B cell (primary cell): ENCODE measurements around the gene ABCA4. TPM values are rescaled to one million over a fixed set of nuclear protein-coding genes. Genes with fewer than 3 reads are reported as not detected.

Experiments used
- ATAC-seq: fragments of 200-7000 bp; cut with Tn5 transposase; one replicate; pipeline ENCODE4 v1.10.0; 2021; ENCODE audit warnings: low read depth, mild to moderate bottlenecking, moderate number of reproducible peaks, moderate library complexity
- CTCF ChIA-PET: fragments of 350-600 bp; sonication (Branson Sonifier 250); formaldehyde crosslinking; loops from one replicate; lab custom pipeline; 2021; ENCODE audit warnings: antibody characterized with exemption, inconsistent platforms; lab: Charles Lee
- POLR2A ChIA-PET: fragments of 350-600 bp; sonication (Branson Sonifier 250); formaldehyde crosslinking; loops from one replicate; lab custom pipeline; 2021; ENCODE audit warnings: antibody characterized with exemption; lab: Charles Lee
- DNase-seq: peaks from one replicate; pipeline ENCODE4 v3.0.0; 2013
- H2AFZ ChIP-seq: 2 replicates; pipeline ENCODE4 v1.6.1; 2012; ENCODE audit warnings: mild to moderate bottlenecking, low read depth, low read length; ENCODE audit not compliant: insufficient read depth, poor library complexity, severe bottlenecking
- H3K27ac ChIP-seq, 2 donors: 1 replicate in 1 of 2; 2 replicates in 1 of 2; pipeline ENCODE4 v1.5.1; 2012 to 2013; ENCODE audit warnings: low read length in 2 of 2, mild to moderate bottlenecking in 2 of 2, moderate library complexity in 1 of 2
- H3K27me3 ChIP-seq, 4 experiments: fragments of 200-600 bp in 1 of 4; sonication (generic) in 1 of 4; replicated peaks in 1 of 4; 1 replicate in 2 of 4; 2 replicates in 2 of 4; pipeline versions ENCODE4 v1.6.1 to v1.7.0; 2013 to 2016; ENCODE audit warnings: low read length in 3 of 4, mild to moderate bottlenecking in 2 of 4, mixed read lengths in 1 of 4, moderate library complexity in 1 of 4; ENCODE audit not compliant: insufficient read depth in 4 of 4, control insufficient read depth in 3 of 4; ENCODE audit errors: control extremely low read depth in 1 of 4
- H3K36me3 ChIP-seq, 2 experiments: replicated peaks in 1 of 2; 1 replicate in 1 of 2; 2 replicates in 1 of 2; pipeline versions ENCODE4 v1.6.1 to v1.7.1; 2013; ENCODE audit warnings: low read length in 1 of 2; ENCODE audit not compliant: insufficient read depth in 2 of 2, control insufficient read depth in 1 of 2; ENCODE audit errors: control extremely low read depth in 1 of 2, extremely low read depth in 1 of 2
- H3K4me1 ChIP-seq, 2 donors: fragments of 200-600 bp in 1 of 2; sonication (generic) in 1 of 2; 1 replicate in 1 of 2; 2 replicates in 1 of 2; pipeline versions ENCODE4 v1.5.1 to v1.6.1; 2013 to 2017; ENCODE audit warnings: low read length in 2 of 2; ENCODE audit not compliant: control insufficient read depth in 2 of 2, insufficient read depth in 2 of 2
- H3K4me2 ChIP-seq: replicated peaks from 2 replicates; pipeline ENCODE3; 2012; ENCODE audit warnings: mild to moderate bottlenecking, low read depth, low read length; ENCODE audit not compliant: poor library complexity, severe bottlenecking
- H3K4me3 ChIP-seq, 5 experiments: fragments of 200-600 bp in 1 of 5; sonication (generic) in 1 of 5; 1 replicate in 3 of 5; 2 replicates in 2 of 5; pipeline versions ENCODE4 v1.5.1 to v1.7.0; 2011 to 2016; ENCODE audit warnings: low read length in 4 of 5, mild to moderate bottlenecking in 4 of 5, low read depth in 2 of 5, control low read depth in 1 of 5, moderate library complexity in 1 of 5; ENCODE audit not compliant: insufficient read depth in 1 of 5; ENCODE audit errors: control extremely low read depth in 1 of 5, extremely low read depth in 1 of 5
- H3K79me2 ChIP-seq: fragments of 200-600 bp; sonication (generic); one replicate; pipeline ENCODE4 v1.6.0; 2016; ENCODE audit warnings: low read length; ENCODE audit not compliant: control insufficient read depth, insufficient read depth
- H3K9ac ChIP-seq: fragments of 200-600 bp; sonication (generic); 2 replicates; pipeline ENCODE4 v1.6.1; 2017; ENCODE audit warnings: mild to moderate bottlenecking, low read length, moderate library complexity
- H3K9me3 ChIP-seq, 3 donors: one replicate each; pipeline versions ENCODE4 v1.6.1 to v1.7.1; 2013; ENCODE audit warnings: low read length in 2 of 3; ENCODE audit not compliant: control insufficient read depth in 2 of 3, insufficient read depth in 1 of 3; ENCODE audit errors: control extremely low read depth in 1 of 3
- H4K20me1 ChIP-seq: 2 replicates; pipeline ENCODE4 v1.6.0; 2012; ENCODE audit warnings: mild to moderate bottlenecking, low read length; ENCODE audit not compliant: insufficient read depth, control insufficient read depth, poor library complexity, severe bottlenecking
- H3K27ac Mint-ChIP-seq: one replicate; pipeline ENCODE4 v1.8.0; 2021; ENCODE audit warnings: mixed read lengths
- H3K27me3 Mint-ChIP-seq: one replicate; pipeline ENCODE4 v1.8.0; 2021; ENCODE audit warnings: mixed read lengths
- H3K4me1 Mint-ChIP-seq: one replicate; pipeline ENCODE4 v1.8.0; 2021; ENCODE audit warnings: mixed read lengths
- H3K4me3 Mint-ChIP-seq: one replicate; pipeline ENCODE4 v1.8.0; 2021; ENCODE audit warnings: mixed read lengths
- H3K9me3 Mint-ChIP-seq: one replicate; pipeline ENCODE4 v1.8.0; 2022; ENCODE audit warnings: mixed read lengths; ENCODE audit not compliant: insufficient read depth
- EZH2 ChIP-seq: IDR thresholded peaks from 2 replicates; pipeline ENCODE4 v1.6.1; 2012; ENCODE audit warnings: borderline replicate concordance, low read depth, mild to moderate bottlenecking, moderate library complexity, low read length; ENCODE audit not compliant: insufficient read depth, poor library complexity, severe bottlenecking
- WGBS: methylation state at CpG from one replicate; pipeline ENCODE4 v1.1.5; 2013; ENCODE audit warnings: missing lambda C conversion rate; ENCODE audit not compliant: insufficient coverage; 5-methylcytosine and 5-hydroxymethylcytosine counted together
- intact Hi-C: fragments of 100-400 bp; cut with micrococcal nuclease; formaldehyde crosslinking; loops from one replicate; pipeline ENCODE4 v1.10.0; 2022
- polyA plus RNA-seq: library from polyadenylated mRNA; depleted of rRNA; stranded (reverse); fragments of >200 nt; gene quantifications from 2 replicates; pipeline ENCODE4 v1.2.3, GENCODE V29; 2012
- total RNA-seq, 2 donors: library from RNA; stranded (reverse); fragments of 120-200 nt in 1 of 2; gene quantifications; 1 replicate in 1 of 2; 2 replicates in 1 of 2; pipeline versions ENCODE4 v1.2.3 to v1.2.4, GENCODE V29; 2013 to 2022
- TF ChIP-seq, protein P1 (sequence below): fragments of 200-600 bp; IDR thresholded peaks from one replicate; pipeline ENCODE4 v1.8.0; 2022; ENCODE audit warnings: antibody characterized with exemption, mild to moderate bottlenecking

The ABCA4 gene
- total and polyA plus RNA-seq, 2 donors (not counting 1 experiment from before 2014, with no cell fraction given), result not detected

DNA sequence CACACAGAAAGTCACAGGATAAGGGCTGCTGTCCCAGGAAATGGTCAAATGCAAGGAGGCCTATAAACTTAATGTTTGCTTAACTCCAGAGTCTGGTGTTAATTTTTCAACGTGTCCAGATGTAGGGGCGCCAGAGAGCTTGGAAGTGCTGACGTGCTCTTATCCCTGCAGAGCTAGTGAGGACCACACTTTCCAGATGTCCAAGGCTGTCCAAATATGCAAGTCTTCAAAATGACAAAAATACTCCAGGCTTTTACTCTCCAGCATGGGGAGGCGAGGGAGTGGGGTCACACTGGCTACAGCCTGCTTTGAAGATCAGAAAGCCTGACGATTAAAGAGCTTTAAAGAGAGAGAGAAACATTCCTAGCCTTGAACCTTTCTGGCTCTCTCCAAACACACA is 57.6 kb downstream of the ABCA4 start:
- H2AFZ ChIP-seq, result no peak overlapping the region
- DNase-seq (no peak), ATAC-seq (no peak)
- Mint-ChIP-seq H3K27me3 (peaks cover 25% of the 10 kb centered on the region), H3K4me3 (no peak overlapping the region), H3K27ac (no peak overlapping the region), H3K4me1 (no peaks in the 10 kb centered on the region), H3K9me3 (no peaks in the 10 kb centered on the region)
- H3K79me2 ChIP-seq, result no peaks in the 10 kb centered on the region
- no peaks in the 10 kb centered on the region for H3K9me3 ChIP-seq
- CTCF ChIA-PET, result interaction anchor here (4.0 to 4.9 kb wide), 2 partner anchors 24 to 400 kb away, joined by 14 to 36 read pairs; no protein-coding TSS in a partner anchor
- TF ChIP-seq EZH2, result no peak
- TF ChIP-seq, protein P1, sequence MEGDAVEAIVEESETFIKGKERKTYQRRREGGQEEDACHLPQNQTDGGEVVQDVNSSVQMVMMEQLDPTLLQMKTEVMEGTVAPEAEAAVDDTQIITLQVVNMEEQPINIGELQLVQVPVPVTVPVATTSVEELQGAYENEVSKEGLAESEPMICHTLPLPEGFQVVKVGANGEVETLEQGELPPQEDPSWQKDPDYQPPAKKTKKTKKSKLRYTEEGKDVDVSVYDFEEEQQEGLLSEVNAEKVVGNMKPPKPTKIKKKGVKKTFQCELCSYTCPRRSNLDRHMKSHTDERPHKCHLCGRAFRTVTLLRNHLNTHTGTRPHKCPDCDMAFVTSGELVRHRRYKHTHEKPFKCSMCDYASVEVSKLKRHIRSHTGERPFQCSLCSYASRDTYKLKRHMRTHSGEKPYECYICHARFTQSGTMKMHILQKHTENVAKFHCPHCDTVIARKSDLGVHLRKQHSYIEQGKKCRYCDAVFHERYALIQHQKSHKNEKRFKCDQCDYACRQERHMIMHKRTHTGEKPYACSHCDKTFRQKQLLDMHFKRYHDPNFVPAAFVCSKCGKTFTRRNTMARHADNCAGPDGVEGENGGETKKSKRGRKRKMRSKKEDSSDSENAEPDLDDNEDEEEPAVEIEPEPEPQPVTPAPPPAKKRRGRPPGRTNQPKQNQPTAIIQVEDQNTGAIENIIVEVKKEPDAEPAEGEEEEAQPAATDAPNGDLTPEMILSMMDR, result no peak
- no peaks in the 10 kb centered on the region for H3K4me1 ChIP-seq
- no peak overlapping the region for H3K27ac ChIP-seq
- H4K20me1 ChIP-seq, result no peaks in the 10 kb centered on the region
- POLR2A ChIA-PET, result no interaction called here
- H3K4me3 ChIP-seq, result no peak overlapping the region
- no peak overlapping the region for H3K9ac ChIP-seq
- 19% methylated on average over 3 of the region's 5 CpGs for WGBS
- intact Hi-C loops, result no loop called here
- no peak overlapping the region for H3K4me2 ChIP-seq
- peaks cover 0 to 2% (median 0%) of the 10 kb centered on the region in 4 experiments for H3K27me3 ChIP-seq
- no peaks in the 10 kb centered on the region for H3K36me3 ChIP-seq

DNA sequence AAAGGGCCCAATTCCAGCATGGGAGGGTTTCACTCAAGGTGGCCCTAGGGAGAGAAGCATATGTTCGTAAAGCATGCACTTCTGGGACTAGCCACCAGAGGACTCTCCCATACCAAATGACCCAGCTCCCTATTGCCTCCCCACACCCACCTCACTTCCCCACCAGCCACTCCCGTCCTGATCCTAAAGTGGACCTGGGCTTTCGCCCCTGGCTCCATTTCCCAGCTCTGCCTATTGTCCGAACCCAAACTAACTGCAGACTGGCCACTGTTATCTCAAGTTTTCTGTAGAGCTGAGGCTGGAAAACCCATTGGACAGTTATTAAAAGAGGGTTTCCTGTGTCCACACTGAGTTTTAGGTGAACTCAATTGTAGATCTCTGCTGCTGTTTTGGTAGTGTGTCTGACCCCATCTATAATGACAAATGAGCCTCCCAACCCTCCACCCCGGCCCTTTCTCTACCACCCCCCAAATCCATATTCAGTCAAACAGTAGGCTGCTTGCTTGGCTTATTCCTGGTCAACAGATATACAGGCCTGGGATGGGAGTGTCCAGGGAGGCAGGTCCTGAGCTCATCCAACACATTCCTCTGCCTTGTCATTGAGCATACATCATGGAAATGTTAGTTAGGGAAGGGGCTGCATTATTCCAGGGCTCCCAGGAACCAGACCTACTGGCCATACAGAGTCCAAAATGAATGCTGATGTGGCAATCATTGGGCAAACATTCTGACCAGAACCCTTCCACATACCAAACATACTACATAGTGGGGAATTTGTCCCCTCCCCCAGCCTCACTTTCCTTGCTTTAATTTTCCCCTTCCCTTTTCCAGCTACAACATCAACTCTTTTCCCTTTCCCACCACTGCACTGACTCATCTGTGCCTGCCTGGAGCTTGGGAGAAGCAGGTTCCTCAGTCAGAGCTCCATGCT is 59.2 kb downstream of the ABCA4 start:
- Histone ChIP-seq H3K27me3 (peaks cover 0 to 2% (median 0%) of the 10 kb centered on the region in 4 experiments), H3K27ac (no peak overlapping the region), H3K79me2 (no peaks in the 10 kb centered on the region), H3K4me3 (no peak overlapping the region), H2AFZ (no peak overlapping the region), H3K4me2 (no peak overlapping the region), H4K20me1 (no peaks in the 10 kb centered on the region), H3K9ac (no peak overlapping the region), H3K9me3 (no peaks in the 10 kb centered on the region), H3K4me1 (no peaks in the 10 kb centered on the region), H3K36me3 (no peaks in the 10 kb centered on the region)
- peak; percentile 32 for DNase-seq
- no peak for ATAC-seq
- Mint-ChIP-seq H3K27me3 (peaks cover 34% of the 10 kb centered on the region), H3K27ac (no peak overlapping the region), H3K4me1 (no peaks in the 10 kb centered on the region), H3K4me3 (no peak overlapping the region), H3K9me3 (no peaks in the 10 kb centered on the region)
- TF ChIP-seq, protein P1, result peak; percentile 49
- TF ChIP-seq EZH2, result no peak
- CTCF ChIA-PET, result interaction anchor here (1.1 to 4.9 kb wide), 10 partner anchors 8 to 744 kb away, joined by 3 to 36 read pairs (median 4); no protein-coding TSS in a partner anchor
- POLR2A ChIA-PET, result interaction anchor here (0.6 kb wide), 1 partner anchor 21 kb away, joined by 4 read pairs; no protein-coding TSS in a partner anchor
- intact Hi-C loops, result loop anchor here (1.0 kb wide), 1 partner anchor 745 kb away; no protein-coding TSS in a partner anchor
- 0% methylated on average over 1 of the region's 5 CpGs for WGBS
